ENCODE measurements around the gene PLPPR2. TPM values are rescaled to one million over a fixed set of nuclear protein-coding genes. Genes with fewer than 3 reads are reported as not detected.

Gene PLPPR2
- total RNA-seq, 1 donor from 2014 or later: 77.0 TPM

GRCh38 chr19:11322269-11323024 is 32.8 kb upstream of the PLPPR2 start:
- peaks cover 5% of the 10 kb centered on the region for H3K9me3 Mint-ChIP-seq (ENCODE audit: unreplicated experiment)
- TF ChIP-seq, protein P1, sequence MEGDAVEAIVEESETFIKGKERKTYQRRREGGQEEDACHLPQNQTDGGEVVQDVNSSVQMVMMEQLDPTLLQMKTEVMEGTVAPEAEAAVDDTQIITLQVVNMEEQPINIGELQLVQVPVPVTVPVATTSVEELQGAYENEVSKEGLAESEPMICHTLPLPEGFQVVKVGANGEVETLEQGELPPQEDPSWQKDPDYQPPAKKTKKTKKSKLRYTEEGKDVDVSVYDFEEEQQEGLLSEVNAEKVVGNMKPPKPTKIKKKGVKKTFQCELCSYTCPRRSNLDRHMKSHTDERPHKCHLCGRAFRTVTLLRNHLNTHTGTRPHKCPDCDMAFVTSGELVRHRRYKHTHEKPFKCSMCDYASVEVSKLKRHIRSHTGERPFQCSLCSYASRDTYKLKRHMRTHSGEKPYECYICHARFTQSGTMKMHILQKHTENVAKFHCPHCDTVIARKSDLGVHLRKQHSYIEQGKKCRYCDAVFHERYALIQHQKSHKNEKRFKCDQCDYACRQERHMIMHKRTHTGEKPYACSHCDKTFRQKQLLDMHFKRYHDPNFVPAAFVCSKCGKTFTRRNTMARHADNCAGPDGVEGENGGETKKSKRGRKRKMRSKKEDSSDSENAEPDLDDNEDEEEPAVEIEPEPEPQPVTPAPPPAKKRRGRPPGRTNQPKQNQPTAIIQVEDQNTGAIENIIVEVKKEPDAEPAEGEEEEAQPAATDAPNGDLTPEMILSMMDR (IDR thresholded peaks at IDR 0.05; ENCODE audit: partially characterized antibody, unreplicated experiment): no peak
- H3K4me3 Mint-ChIP-seq (ENCODE audit: unreplicated experiment): no peak overlapping the region
- no peak for DNase-seq
- H3K27me3 Mint-ChIP-seq (ENCODE audit: unreplicated experiment): peaks cover 7% of the 10 kb centered on the region
- no peak overlapping the region for H3K27ac Mint-ChIP-seq (ENCODE audit: unreplicated experiment)
- peaks cover 9% of the 10 kb centered on the region for H3K4me1 Mint-ChIP-seq (ENCODE audit: low read depth, unreplicated experiment)
- H3K36me3 Mint-ChIP-seq (ENCODE audit: unreplicated experiment): no peaks in the 10 kb centered on the region

GRCh38 chr19:11323601-11324078 is 31.6 kb upstream of the PLPPR2 start:
- no peak for DNase-seq
- Mint-ChIP-seq H3K36me3 (ENCODE audit: unreplicated experiment) (no peaks in the 10 kb centered on the region), H3K27ac (ENCODE audit: unreplicated experiment) (no peak overlapping the region), H3K4me1 (ENCODE audit: low read depth, unreplicated experiment) (peaks cover 9% of the 10 kb centered on the region), H3K27me3 (ENCODE audit: unreplicated experiment) (peaks cover 7% of the 10 kb centered on the region), H3K4me3 (ENCODE audit: unreplicated experiment) (no peak overlapping the region), H3K9me3 (ENCODE audit: unreplicated experiment) (peaks cover 5% of the 10 kb centered on the region)
- TF ChIP-seq, protein P1 (IDR thresholded peaks at IDR 0.05; ENCODE audit: partially characterized antibody, unreplicated experiment): no peak

- DNase-seq: no peak
- H3K36me3 Mint-ChIP-seq (ENCODE audit: unreplicated experiment): no peaks in the 10 kb centered on the region
- TF ChIP-seq, protein P1 (IDR thresholded peaks at IDR 0.05; ENCODE audit: partially characterized antibody, unreplicated experiment): no peak
- H3K27me3 Mint-ChIP-seq (ENCODE audit: unreplicated experiment): peaks cover 7% of the 10 kb centered on the region
- peaks cover 5% of the 10 kb centered on the region for H3K9me3 Mint-ChIP-seq (ENCODE audit: unreplicated experiment)
- H3K4me3 Mint-ChIP-seq (ENCODE audit: unreplicated experiment): no peak overlapping the region
- peaks cover 9% of the 10 kb centered on the region for H3K4me1 Mint-ChIP-seq (ENCODE audit: low read depth, unreplicated experiment)
- H3K27ac Mint-ChIP-seq (ENCODE audit: unreplicated experiment): no peak overlapping the region
These were observed 31.1 kb upstream of the PLPPR2 start for GRCh38 chr19:11324079-11324661.

DNA sequence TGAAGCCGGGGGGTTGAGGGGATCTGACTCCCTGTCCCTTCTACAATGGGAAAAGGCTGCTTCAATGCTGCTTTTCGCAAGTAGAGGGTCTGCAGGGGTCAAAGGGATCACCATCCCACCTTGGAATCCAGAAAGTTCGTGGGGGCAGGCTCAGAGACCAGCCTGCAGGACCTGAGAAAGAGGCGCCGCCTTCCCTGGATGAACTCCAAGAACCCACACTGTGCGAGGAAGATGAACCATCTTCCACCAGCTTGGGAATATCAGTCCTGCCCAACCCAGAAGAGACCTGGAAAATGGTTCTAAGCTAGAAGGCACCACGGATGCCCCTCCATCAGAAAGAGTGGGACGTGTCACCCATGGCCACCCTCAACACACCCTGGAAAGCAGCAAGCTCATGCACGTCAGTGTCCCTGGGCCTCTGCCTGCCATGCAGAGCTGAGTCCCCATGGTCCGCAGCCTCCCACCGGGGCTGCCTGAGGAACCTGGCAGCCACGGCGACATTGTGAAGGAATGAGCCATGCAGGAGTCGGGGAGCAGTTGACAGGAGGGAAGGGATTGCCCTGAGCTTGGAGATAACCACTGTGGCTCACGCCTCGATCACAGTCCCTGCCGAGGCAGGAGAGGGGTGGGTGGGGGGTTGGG is 30.4 kb upstream of the PLPPR2 start:
- TF ChIP-seq, protein P1 (IDR thresholded peaks at IDR 0.05; ENCODE audit: partially characterized antibody, unreplicated experiment): no peak
- peaks cover 5% of the 10 kb centered on the region for H3K27me3 Mint-ChIP-seq (ENCODE audit: unreplicated experiment)
- H3K9me3 Mint-ChIP-seq (ENCODE audit: unreplicated experiment): peaks cover 5% of the 10 kb centered on the region
- H3K36me3 Mint-ChIP-seq (ENCODE audit: unreplicated experiment): no peaks in the 10 kb centered on the region
- no peak for DNase-seq
- H3K4me3 Mint-ChIP-seq (ENCODE audit: unreplicated experiment): no peak overlapping the region
- H3K4me1 Mint-ChIP-seq (ENCODE audit: low read depth, unreplicated experiment): peaks cover 9% of the 10 kb centered on the region
- H3K27ac Mint-ChIP-seq (ENCODE audit: unreplicated experiment): no peak overlapping the region

All from glutamatergic neuron (in vitro differentiated cells).